Measurements from ENCODE around the gene ITGA3.

DNA sequence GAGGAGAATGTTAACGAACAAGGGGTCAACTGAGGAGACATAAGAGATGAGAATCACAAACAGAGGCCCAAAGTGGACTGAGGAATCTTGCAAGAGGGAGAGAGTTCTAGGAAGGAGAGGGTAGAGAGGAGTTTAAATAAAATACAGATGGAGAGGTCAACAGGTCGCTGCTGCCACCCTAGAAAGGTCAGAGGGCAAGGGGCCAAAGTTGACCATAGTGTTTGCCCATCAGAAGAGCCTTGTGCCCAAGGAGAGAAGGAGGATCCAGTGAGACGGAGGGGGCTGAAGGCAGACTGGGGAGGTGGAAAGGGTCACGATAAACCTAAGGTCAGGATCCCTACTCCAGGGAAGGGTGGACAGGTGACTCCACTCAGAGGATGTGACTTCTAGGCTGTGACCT is 6.9 kb upstream of the ITGA3 start:
- TF ChIP-seq POLR2AphosphoS5 (IDR thresholded peaks at IDR 0.05; ENCODE audit: low read depth, low read length) (no peak), POLR2A (IDR thresholded peaks at IDR 0.05; ENCODE audit: low read depth, low read length) (no peak), TAF1 (IDR thresholded peaks at IDR 0.05; ENCODE audit: low read depth, low read length) (no peak), PAX5 (IDR thresholded peaks at IDR 0.05; ENCODE audit: insufficient read depth, low read length, severe bottlenecking) (no peak), POU2F2 (IDR thresholded peaks at IDR 0.05; ENCODE audit: low read depth, low read length) (no peak), SPI1 (IDR thresholded peaks at IDR 0.05; ENCODE audit: low read depth, low read length) (no peak)

Measured in GM12891 (cell line).